ENCODE measurements around the gene WWC2. TPM values are rescaled to one million over a fixed set of nuclear protein-coding genes. Genes with fewer than 3 reads are reported as not detected.

WWC2 gene
- total and polyA plus RNA-seq, 2 donors (not counting 3 experiments of a cell fraction or from before 2014, with no cell fraction given): 12.9 to 52.2 TPM

- Histone ChIP-seq H3K4me1 (ENCODE audit: control insufficient read depth, extremely low read depth, insufficient read depth, low read length) (peaks cover 16% of the 10 kb centered on the region), H3K9me3 (replicated peaks; ENCODE audit: control insufficient read depth, insufficient read depth, low read length) (no peaks in the 10 kb centered on the region), H4K20me1 (replicated peaks; ENCODE audit: control insufficient read depth, extremely low read depth, insufficient read depth, low read length) (no peaks in the 10 kb centered on the region), H2AFZ (ENCODE audit: low read depth, low read length) (no peak overlapping the region), H3K27me3 (ENCODE audit: control insufficient read depth in 2 of 2, insufficient read depth in 2 of 2, low read length in 2 of 2) (no peaks in the 10 kb centered on the region), H3K27ac (ENCODE audit: insufficient read depth, low read depth, low read length) (no peak overlapping the region), H3K4me2 (ENCODE audit: insufficient read depth, low read length) (no peak overlapping the region), H3K4me3 (replicated peaks in 1 of 3; ENCODE audit: insufficient read depth in 1 of 3, low read depth in 1 of 3, low read length in 3 of 3) (no peak overlapping the region), H3K36me3 (ENCODE audit: control insufficient read depth in 2 of 2, extremely low read depth in 1 of 2, insufficient read depth in 2 of 2, low read length in 2 of 2) (no peaks in the 10 kb centered on the region), H3K79me2 (ENCODE audit: control insufficient read depth, insufficient read depth, low read length) (peaks cover 31% of the 10 kb centered on the region), H3K9ac (replicated peaks; ENCODE audit: extremely low read depth, insufficient read depth, low read length) (no peak overlapping the region), H3K9me1 (replicated peaks; ENCODE audit: control insufficient read depth, extremely low read depth, insufficient read depth, low read length) (no peaks in the 10 kb centered on the region)
- intact Hi-C loops (cut with micrococcal nuclease) (no loop called here), dilution Hi-C loops (cut with MboI; ENCODE audit: extremely low pct_ligation_motif_present, low sequenced_read_pairs) (no loop called here)
- BruUV-seq (replicated peaks): no TSS peak
- FAIRE-seq (no peak), DNase-seq (ENCODE audit: low read depth, low spot score) (no peak)
- ChIA-PET POLR2A (no interaction called here), CTCF (interaction anchor here (0.8 to 1.3 kb wide), 3 partner anchors 10 to 85 kb away, joined by 3 read pairs; no protein-coding TSS in a partner anchor)
- TF ChIP-seq MAX (IDR thresholded peaks at IDR 0.05; ENCODE audit: insufficient read depth, insufficient read length) (no peak), FOS (IDR thresholded peaks at IDR 0.05; ENCODE audit: borderline replicate concordance, insufficient read depth, low read length) (no peak), POLR2A (IDR thresholded peaks at IDR 0.05; ENCODE audit: low read depth, low read length) (no peak), MYC (IDR thresholded peaks at IDR 0.05; ENCODE audit: low read depth, low read length) (no peak), GATA2 (IDR thresholded peaks at IDR 0.05; ENCODE audit: insufficient read depth, insufficient read length, low read depth, low read length) (no peak), POLR2AphosphoS5 (IDR thresholded peaks at IDR 0.05; ENCODE audit: insufficient read depth, low read depth, low read length) (no peak), EZH2 (IDR thresholded peaks at IDR 0.05; ENCODE audit: borderline replicate concordance, low read depth, low read length, severe bottlenecking) (no peak), CTCF (IDR thresholded peaks at IDR 0.05; ENCODE audit: extremely low read depth in 1 of 2, insufficient read depth in 1 of 2, low read depth in 1 of 2, low read length in 2 of 2) (no peak)
Measured at GRCh38 chr4:183185559-183185958, 86.5 kb downstream of the WWC2 start.

All from endothelial cell of umbilical vein (primary cell).